ENCODE measurements around the gene PPM1H.

PPM1H gene

DNA sequence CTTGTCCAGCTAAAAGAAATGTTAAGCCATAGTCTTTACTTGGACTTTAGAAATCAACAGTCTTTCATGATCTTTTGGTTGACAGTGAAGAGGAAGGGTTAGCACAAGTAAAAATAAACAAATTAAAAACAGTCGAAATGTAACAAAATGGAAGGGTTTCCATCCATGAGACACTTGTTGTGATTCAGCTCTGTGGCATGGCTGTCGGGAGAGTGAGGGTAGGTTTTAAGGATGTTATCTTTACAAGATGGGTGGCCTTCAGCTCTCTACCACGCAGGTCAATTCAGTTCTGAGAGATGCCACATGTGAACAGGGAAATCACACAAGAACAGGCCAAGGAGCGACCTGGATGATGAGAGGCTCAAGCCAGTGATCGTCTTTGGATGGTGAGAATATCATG is 180.2 kb downstream of the PPM1H start:
- no peak overlapping the region for H2AFZ ChIP-seq (ENCODE audit: low read length)
- H2AK5ac ChIP-seq (ENCODE audit: low read depth, low read length): no peak overlapping the region
- H3K9ac ChIP-seq (ENCODE audit: low read depth, low read length, poor library complexity): no peak overlapping the region
- no peak for DNase-seq (ENCODE audit: low spot score)
- H3K79me1 ChIP-seq (ENCODE audit: low read depth, low read length): no peaks in the 10 kb centered on the region
- no peak overlapping the region for H4K91ac ChIP-seq (ENCODE audit: low read depth, low read length, poor library complexity)
- H3K14ac ChIP-seq (ENCODE audit: low read length): no peak overlapping the region
- H2BK15ac ChIP-seq (ENCODE audit: low read length): no peak overlapping the region
- H3K4me2 ChIP-seq (ENCODE audit: insufficient read depth, low read length, poor library complexity, severe bottlenecking): no peak overlapping the region
- no peak overlapping the region for H3K4ac ChIP-seq (ENCODE audit: low read length)
- no peak overlapping the region for H2BK5ac ChIP-seq (ENCODE audit: low read length)
- no peak overlapping the region for H3K23ac ChIP-seq (ENCODE audit: low read depth, low read length, poor library complexity)
- H4K8ac ChIP-seq (ENCODE audit: low read depth, low read length): no peak overlapping the region
- H3K27me3 ChIP-seq (ENCODE audit: control insufficient read depth in 3 of 3, insufficient read depth in 3 of 3, low read depth in 1 of 3, low read length in 3 of 3): no peaks in the 10 kb centered on the region
- no peak overlapping the region for H2BK12ac ChIP-seq (ENCODE audit: low read length)
- no peak overlapping the region for H3K18ac ChIP-seq (ENCODE audit: low read length)
- H3K4me1 ChIP-seq (ENCODE audit: control insufficient read depth in 2 of 2, insufficient read depth in 1 of 2, low read depth in 1 of 2, low read length in 2 of 2): no peaks in the 10 kb centered on the region
- H3K27ac ChIP-seq (replicated peaks; ENCODE audit: low read length): no peak overlapping the region
- no peak overlapping the region for H3K4me3 ChIP-seq (ENCODE audit: low read length in 2 of 2)
- WGBS, 2 donors (ENCODE audit: extremely low coverage in 2 of 2, insufficient read length in 2 of 2, insufficient replicate concordance in 1 of 2): no CpG with 5 or more reads among the region's 5 CpGs
- no peak overlapping the region for H2BK120ac ChIP-seq (ENCODE audit: low read depth, low read length)
- H3K36me3 ChIP-seq (replicated peaks in 1 of 2; ENCODE audit: control insufficient read depth in 2 of 2, insufficient read depth in 2 of 2, low read length in 2 of 2): no peaks in the 10 kb centered on the region
- H3K9me3 ChIP-seq (replicated peaks in 1 of 2; ENCODE audit: control insufficient read depth in 2 of 2, insufficient read depth in 1 of 2, low read depth in 1 of 2, low read length in 2 of 2): peaks cover 0 to 7% of the 10 kb centered on the region in 2 donors

- no peaks in the 10 kb centered on the region for H3K27me3 ChIP-seq (ENCODE audit: control insufficient read depth in 3 of 3, insufficient read depth in 3 of 3, low read depth in 1 of 3, low read length in 3 of 3)
- no peak overlapping the region for H3K27ac ChIP-seq (replicated peaks; ENCODE audit: low read length)
- no peak overlapping the region for H2BK15ac ChIP-seq (ENCODE audit: low read length)
- no peak overlapping the region for H3K4me2 ChIP-seq (ENCODE audit: insufficient read depth, low read length, poor library complexity, severe bottlenecking)
- no peak overlapping the region for H3K4me3 ChIP-seq (ENCODE audit: low read length in 2 of 2)
- no CpG with 5 or more reads among the region's 2 CpGs for WGBS, 2 donors (ENCODE audit: extremely low coverage in 2 of 2, insufficient read length in 2 of 2, insufficient replicate concordance in 1 of 2)
- H3K79me1 ChIP-seq (ENCODE audit: low read depth, low read length): no peaks in the 10 kb centered on the region
- no peak overlapping the region for H2AK5ac ChIP-seq (ENCODE audit: low read depth, low read length)
- no peak for DNase-seq (ENCODE audit: low spot score)
- H3K9ac ChIP-seq (ENCODE audit: low read depth, low read length, poor library complexity): no peak overlapping the region
- no peak overlapping the region for H3K18ac ChIP-seq (ENCODE audit: low read length)
- no peak overlapping the region for H4K91ac ChIP-seq (ENCODE audit: low read depth, low read length, poor library complexity)
- peaks cover 0 to 2% of the 10 kb centered on the region in 2 donors for H3K9me3 ChIP-seq (replicated peaks in 1 of 2; ENCODE audit: control insufficient read depth in 2 of 2, insufficient read depth in 1 of 2, low read depth in 1 of 2, low read length in 2 of 2)
- no peak overlapping the region for H2BK120ac ChIP-seq (ENCODE audit: low read depth, low read length)
- H3K36me3 ChIP-seq (replicated peaks in 1 of 2; ENCODE audit: control insufficient read depth in 2 of 2, insufficient read depth in 2 of 2, low read length in 2 of 2): no peaks in the 10 kb centered on the region
- no peak overlapping the region for H4K8ac ChIP-seq (ENCODE audit: low read depth, low read length)
- H3K23ac ChIP-seq (ENCODE audit: low read depth, low read length, poor library complexity): no peak overlapping the region
- no peak overlapping the region for H3K4ac ChIP-seq (ENCODE audit: low read length)
- no peak overlapping the region for H2BK5ac ChIP-seq (ENCODE audit: low read length)
- H2AFZ ChIP-seq (ENCODE audit: low read length): no peak overlapping the region
- peaks cover 0 to 3% of the 10 kb centered on the region in 2 donors for H3K4me1 ChIP-seq (ENCODE audit: control insufficient read depth in 2 of 2, insufficient read depth in 1 of 2, low read depth in 1 of 2, low read length in 2 of 2)
- H3K14ac ChIP-seq (ENCODE audit: low read length): no peak overlapping the region
- no peak overlapping the region for H2BK12ac ChIP-seq (ENCODE audit: low read length)
These were observed 183.2 kb downstream of the PPM1H start for GRCh38 chr12:62751810-62752155.

DNA sequence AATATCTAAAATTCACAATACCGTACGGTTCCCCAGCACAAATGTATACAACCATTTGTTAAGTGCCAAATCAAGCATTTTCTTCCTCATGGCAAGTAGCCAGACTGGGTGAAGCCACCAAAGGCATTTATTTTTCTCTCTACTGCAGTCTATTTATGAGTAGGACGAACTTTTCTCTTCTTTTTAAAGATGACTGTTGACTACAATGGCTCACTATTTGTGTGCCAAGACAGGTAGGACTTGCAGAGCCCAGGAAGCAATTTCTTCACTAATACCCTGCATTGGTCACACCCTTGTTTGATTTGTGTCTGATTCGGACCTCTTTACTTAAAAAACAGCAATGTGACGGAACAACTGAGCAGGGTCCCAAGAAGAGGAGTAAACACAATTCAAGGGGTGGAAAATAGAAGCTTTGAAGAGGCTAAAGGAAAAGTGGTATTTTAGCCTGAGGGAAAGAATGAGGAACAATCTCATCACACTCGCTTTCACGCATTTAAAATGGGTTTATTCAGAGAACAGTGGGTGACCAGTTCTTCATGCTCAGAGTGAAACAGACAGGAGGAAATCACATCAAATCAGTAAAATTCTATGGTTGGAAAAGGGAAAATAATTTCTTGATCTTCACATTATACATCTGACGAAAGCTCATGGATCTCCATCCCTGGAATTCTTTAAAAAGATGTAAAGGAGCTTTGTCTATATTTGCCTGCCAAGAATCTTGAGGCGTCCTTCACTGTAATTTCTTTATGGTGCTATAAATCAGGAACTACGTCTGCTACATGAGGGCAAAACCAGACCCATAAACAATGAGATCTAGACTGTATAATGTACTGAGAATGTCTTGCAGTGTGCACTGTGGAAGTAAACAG is 183.8 kb downstream of the PPM1H start:
- no peak for DNase-seq (ENCODE audit: low spot score)
- H2AFZ ChIP-seq (ENCODE audit: low read length): no peak overlapping the region
- H2BK15ac ChIP-seq (ENCODE audit: low read length): no peak overlapping the region
- no peak overlapping the region for H3K4me3 ChIP-seq (ENCODE audit: low read length in 2 of 2)
- H3K79me1 ChIP-seq (ENCODE audit: low read depth, low read length): no peaks in the 10 kb centered on the region
- no peak overlapping the region for H3K4me2 ChIP-seq (ENCODE audit: insufficient read depth, low read length, poor library complexity, severe bottlenecking)
- H4K8ac ChIP-seq (ENCODE audit: low read depth, low read length): no peak overlapping the region
- no peak overlapping the region for H3K27ac ChIP-seq (replicated peaks; ENCODE audit: low read length)
- H3K4me1 ChIP-seq (ENCODE audit: control insufficient read depth in 2 of 2, insufficient read depth in 1 of 2, low read depth in 1 of 2, low read length in 2 of 2): peaks cover 0 to 3% of the 10 kb centered on the region in 2 donors
- H3K14ac ChIP-seq (ENCODE audit: low read length): no peak overlapping the region
- H3K23ac ChIP-seq (ENCODE audit: low read depth, low read length, poor library complexity): no peak overlapping the region
- no CpG with 5 or more reads among the region's 10 CpGs for WGBS, 2 donors (ENCODE audit: extremely low coverage in 2 of 2, insufficient read length in 2 of 2, insufficient replicate concordance in 1 of 2)
- no peaks in the 10 kb centered on the region for H3K36me3 ChIP-seq (replicated peaks in 1 of 2; ENCODE audit: control insufficient read depth in 2 of 2, insufficient read depth in 2 of 2, low read length in 2 of 2)
- no peak overlapping the region for H2BK120ac ChIP-seq (ENCODE audit: low read depth, low read length)
- no peaks in the 10 kb centered on the region for H3K27me3 ChIP-seq (ENCODE audit: control insufficient read depth in 3 of 3, insufficient read depth in 3 of 3, low read depth in 1 of 3, low read length in 3 of 3)
- H3K4ac ChIP-seq (ENCODE audit: low read length): no peak overlapping the region
- H2BK12ac ChIP-seq (ENCODE audit: low read length): no peak overlapping the region
- peaks cover 0 to 2% of the 10 kb centered on the region in 2 donors for H3K9me3 ChIP-seq (replicated peaks in 1 of 2; ENCODE audit: control insufficient read depth in 2 of 2, insufficient read depth in 1 of 2, low read depth in 1 of 2, low read length in 2 of 2)
- H3K9ac ChIP-seq (ENCODE audit: low read depth, low read length, poor library complexity): no peak overlapping the region
- no peak overlapping the region for H3K18ac ChIP-seq (ENCODE audit: low read length)
- no peak overlapping the region for H2AK5ac ChIP-seq (ENCODE audit: low read depth, low read length)
- no peak overlapping the region for H2BK5ac ChIP-seq (ENCODE audit: low read length)
- H4K91ac ChIP-seq (ENCODE audit: low read depth, low read length, poor library complexity): no peak overlapping the region

- Histone ChIP-seq H3K18ac (ENCODE audit: low read length) (no peak overlapping the region), H3K23ac (ENCODE audit: low read depth, low read length, poor library complexity) (no peak overlapping the region), H2BK5ac (ENCODE audit: low read length) (no peak overlapping the region), H2AFZ (ENCODE audit: low read length) (peak overlapping the region; percentile 38), H3K4me1 (ENCODE audit: control insufficient read depth in 2 of 2, insufficient read depth in 1 of 2, low read depth in 1 of 2, low read length in 2 of 2) (peaks cover under 1 to 3% of the 10 kb centered on the region in 2 donors), H3K27ac (replicated peaks; ENCODE audit: low read length) (no peak overlapping the region), H3K4ac (ENCODE audit: low read length) (no peak overlapping the region), H3K79me1 (ENCODE audit: low read depth, low read length) (no peaks in the 10 kb centered on the region), H3K9ac (ENCODE audit: low read depth, low read length, poor library complexity) (no peak overlapping the region), H3K4me3 (ENCODE audit: low read length in 2 of 2) (no peak overlapping the region), H2AK5ac (ENCODE audit: low read depth, low read length) (no peak overlapping the region), H2BK120ac (ENCODE audit: low read depth, low read length) (no peak overlapping the region), H2BK12ac (ENCODE audit: low read length) (no peak overlapping the region), H3K9me3 (replicated peaks in 1 of 2; ENCODE audit: control insufficient read depth in 2 of 2, insufficient read depth in 1 of 2, low read depth in 1 of 2, low read length in 2 of 2) (no peaks in the 10 kb centered on the region), H2BK15ac (ENCODE audit: low read length) (no peak overlapping the region), H3K27me3 (ENCODE audit: control insufficient read depth in 3 of 3, insufficient read depth in 3 of 3, low read depth in 1 of 3, low read length in 3 of 3) (no peaks in the 10 kb centered on the region), H4K91ac (ENCODE audit: low read depth, low read length, poor library complexity) (no peak overlapping the region), H3K4me2 (ENCODE audit: insufficient read depth, low read length, poor library complexity, severe bottlenecking) (no peak overlapping the region), H4K8ac (ENCODE audit: low read depth, low read length) (no peak overlapping the region), H3K14ac (ENCODE audit: low read length) (no peak overlapping the region), H3K36me3 (replicated peaks in 1 of 2; ENCODE audit: control insufficient read depth in 2 of 2, insufficient read depth in 2 of 2, low read length in 2 of 2) (no peaks in the 10 kb centered on the region)
- DNase-seq (ENCODE audit: low spot score): no peak
- no CpG with 5 or more reads among the region's 1 CpG for WGBS, 2 donors (ENCODE audit: extremely low coverage in 2 of 2, insufficient read length in 2 of 2, insufficient replicate concordance in 1 of 2)
These were observed 185.4 kb downstream of the PPM1H start for GRCh38 chr12:62749586-62749985.

Measured in neuronal stem cell (in vitro differentiated cells).